Measurements from ENCODE around the gene CARD11. TPM values are rescaled to one million over a fixed set of nuclear protein-coding genes. Genes with fewer than 3 reads are reported as not detected.

The CARD11 gene
- total and polyA plus RNA-seq, 2 of the 13 experiments (the other 11 are each of a cell fraction or from before 2014, with no cell fraction given) = 0.04 TPM; not detected in 1

GRCh38 chr7:3009086-3009485 is 34.6 kb downstream of the CARD11 start:
- DNase-seq (ENCODE audit: low spot score) = no peak

GRCh38 chr7:3008386-3008785 is 35.3 kb downstream of the CARD11 start:
- Histone ChIP-seq H3K4me3 (replicated peaks in 1 of 3; ENCODE audit: insufficient read depth in 1 of 3, low read depth in 2 of 3, low read length in 3 of 3) (no peak overlapping the region), H3K36me3 (replicated peaks in 1 of 2; ENCODE audit: control insufficient read depth in 1 of 2, insufficient read depth in 2 of 2, low read length in 2 of 2) (no peaks in the 10 kb centered on the region), H3K4me2 (ENCODE audit: low read depth, low read length) (no peak overlapping the region), H3K9me3 (ENCODE audit: low read length) (no peaks in the 10 kb centered on the region), H3K27ac (ENCODE audit: extremely low read length, insufficient read depth, low read length) (no peak overlapping the region), H3K27me3 (ENCODE audit: control insufficient read depth in 1 of 2, insufficient read depth in 2 of 2, low read length in 2 of 2) (0 out of 5 replicates have a peak, but pooled peaks cover 0 to 4% of the 10 kb centered on the region in 2 experiments), H2AFZ (ENCODE audit: low read length) (no peak overlapping the region), H3K9ac (ENCODE audit: insufficient read depth, low read depth, low read length) (no peak overlapping the region), H3K4me1 (ENCODE audit: insufficient read depth, low read length) (no peaks in the 10 kb centered on the region), H4K20me1 (ENCODE audit: insufficient read depth, low read length) (no peaks in the 10 kb centered on the region), H3K79me2 (ENCODE audit: insufficient read depth, low read length) (no peaks in the 10 kb centered on the region)
- WGBS (ENCODE audit: low lambda C conversion rate) = 42% methylated on average over 2 of the region's 2 CpGs
- CTCF ChIA-PET (ENCODE audit: low intra/inter-chr PET ratio, low total read pairs) = no interaction called here
- ATAC-seq (no peak), FAIRE-seq (no peak), DNase-seq (ENCODE audit: low spot score) (no peak)
- TF ChIP-seq BHLHE40 (IDR thresholded peaks at IDR 0.05; ENCODE audit: low read length) = no peak
- TF ChIP-seq FOXM1 (CRISPR knock-in tag; IDR thresholded peaks at IDR 0.05) = no peak
- no peak for TF ChIP-seq ZBTB2 (CRISPR knock-in tag; IDR thresholded peaks at IDR 0.05; ENCODE audit: low read depth)
- no peak for TF ChIP-seq ZMYM3 (CRISPR knock-in tag; IDR thresholded peaks at IDR 0.05)
- no TSS peak for BruUV-seq (replicated peaks)
- in situ Hi-C loops (cut with HindIII; ENCODE audit: extremely low pct_ligation_motif_present, low pct_unique_long_range_greater_than_20kb) = no loop called here
- POLR2A ChIA-PET = no interaction called here
- intact Hi-C loops (cut with micrococcal nuclease; ENCODE audit: unreplicated experiment) = no loop called here

More at GRCh38 chr7:3009086-3009485, 34.6 kb downstream of the CARD11 start:
- Histone ChIP-seq H3K79me2 (ENCODE audit: insufficient read depth, low read length) (no peaks in the 10 kb centered on the region), H3K27ac (ENCODE audit: extremely low read length, insufficient read depth, low read length) (no peak overlapping the region), H3K4me1 (ENCODE audit: insufficient read depth, low read length) (no peaks in the 10 kb centered on the region), H3K36me3 (replicated peaks in 1 of 2; ENCODE audit: control insufficient read depth in 1 of 2, insufficient read depth in 2 of 2, low read length in 2 of 2) (no peaks in the 10 kb centered on the region), H3K9ac (ENCODE audit: insufficient read depth, low read depth, low read length) (no peak overlapping the region), H4K20me1 (ENCODE audit: insufficient read depth, low read length) (no peaks in the 10 kb centered on the region), H3K9me3 (ENCODE audit: low read length) (no peaks in the 10 kb centered on the region), H3K4me3 (replicated peaks in 1 of 3; ENCODE audit: insufficient read depth in 1 of 3, low read depth in 2 of 3, low read length in 3 of 3) (no peak overlapping the region), H3K27me3 (ENCODE audit: control insufficient read depth in 1 of 2, insufficient read depth in 2 of 2, low read length in 2 of 2) (0 out of 5 replicates have a peak, but pooled peaks cover 0 to 4% of the 10 kb centered on the region in 2 experiments), H3K4me2 (ENCODE audit: low read depth, low read length) (no peak overlapping the region), H2AFZ (ENCODE audit: low read length) (no peak overlapping the region)
- no peak for ATAC-seq
- FAIRE-seq = no peak
- no peak for TF ChIP-seq DMAP1 (CRISPR knock-in tag; IDR thresholded peaks at IDR 0.05)
- no peak for TF ChIP-seq ZNF263 (CRISPR knock-in tag; IDR thresholded peaks at IDR 0.05)
- TF ChIP-seq ZNF205 (CRISPR knock-in tag; IDR thresholded peaks at IDR 0.05) = no peak
- no peak for TF ChIP-seq CENPT (CRISPR knock-in tag; IDR thresholded peaks at IDR 0.05; ENCODE audit: low read depth)
- no peak for TF ChIP-seq ZBTB3 (CRISPR knock-in tag; IDR thresholded peaks at IDR 0.05; ENCODE audit: borderline replicate concordance, low read depth)
- TF ChIP-seq ZNF3 (CRISPR knock-in tag; IDR thresholded peaks at IDR 0.05) = no peak
- POLR2A ChIA-PET = no interaction called here
- BruUV-seq (replicated peaks) = no TSS peak
- CTCF ChIA-PET (ENCODE audit: low intra/inter-chr PET ratio, low total read pairs) = no interaction called here
- in situ Hi-C loops (cut with HindIII; ENCODE audit: extremely low pct_ligation_motif_present, low pct_unique_long_range_greater_than_20kb) (no loop called here), intact Hi-C loops (cut with micrococcal nuclease; ENCODE audit: unreplicated experiment) (no loop called here)
- WGBS (ENCODE audit: low lambda C conversion rate) = 66% methylated on average over 11 of the region's 12 CpGs
